ENCODE measurements around the gene GPR151.

- TF ChIP-seq EZH2phosphoT487 (IDR thresholded peaks at IDR 0.05; ENCODE audit: insufficient read depth, low read depth) = no peak
- no peak for TF ChIP-seq EZH2 (IDR thresholded peaks at IDR 0.05; ENCODE audit: insufficient read depth, poor library complexity, severe bottlenecking)
These were observed 12.2 kb upstream of the GPR151 start for GRCh38 chr5:146528236-146528635.

Data from GM23248 (cell line).